Mucosa of descending colon (tissue), 3 donors: ENCODE measurements around the gene CPED1. TPM values are rescaled to one million over a fixed set of nuclear protein-coding genes. Genes with fewer than 3 reads are reported as not detected.
"Not testable (repeated sequence)": the region's sequence is repeated elsewhere in the genome, so short reads cannot be mapped to it uniquely, and the experiment has no call there.

Experiments
- ATAC-seq: fragments of 200-7000 bp; cut with Tn5 transposase; one replicate; pipeline ENCODE4 v1.9.1; 2020; ENCODE audit warnings: mild to moderate bottlenecking, moderate library complexity
- DNase-seq, 3 donors: peaks; one replicate each; pipeline ENCODE4 v3.0.0-alpha.2; 2020
- H3K36me3 ChIP-seq: fragments of 200-600 bp; one replicate; pipeline ENCODE4 v1.8.0; 2021; ENCODE audit warnings: low read depth, mild to moderate bottlenecking
- H3K4me1 ChIP-seq: fragments of 200-600 bp; one replicate; pipeline ENCODE4 v1.8.0; 2021; ENCODE audit warnings: low read depth, mild to moderate bottlenecking
- H3K4me3 ChIP-seq: fragments of 200-600 bp; one replicate; pipeline ENCODE4 v1.8.0; 2021; ENCODE audit warnings: mild to moderate bottlenecking
- H3K9me3 ChIP-seq: fragments of 200-600 bp; one replicate; pipeline ENCODE4 v1.8.0; 2021; ENCODE audit warnings: mild to moderate bottlenecking
- intact Hi-C, 2 donors: fragments of 100-400 bp; cut with DNase I in 1 of 2; cut with micrococcal nuclease in 1 of 2; formaldehyde crosslinking; loops; one replicate each; pipeline versions ENCODE4 v1.11.0 to v1.11.1; 2022; cut with DNase I, micrococcal nuclease
- total RNA-seq, 3 donors: library from RNA; stranded (reverse); fragmentation: NEBNext Ultra II Directional in 2 of 3; extraction: Animal tissue kit (Norgen Biotek cat#: 25700) in 2 of 3; gene quantifications; one replicate each; pipeline versions ENCODE4 v1.2.1 to v1.2.4, GENCODE V29; 2021 to 2023
- TF ChIP-seq, protein P1 (sequence below): fragments of 200-600 bp; IDR thresholded peaks from one replicate; pipeline ENCODE4 v1.8.0; 2022; ENCODE audit warnings: antibody characterized with exemption, mild to moderate bottlenecking
- donor health status: DM: no; HTN: no; CAD: no; lungs with moderate emphysema.
- donor health status: DM: no; HTN: no; CAD: no.
- donor health status: DM: no; HTN: yes; CAD: no.

CPED1 gene
- total RNA-seq, 3 donors from 2014 or later, result 6.5 to 67.7 (median 8.8) TPM

DNA sequence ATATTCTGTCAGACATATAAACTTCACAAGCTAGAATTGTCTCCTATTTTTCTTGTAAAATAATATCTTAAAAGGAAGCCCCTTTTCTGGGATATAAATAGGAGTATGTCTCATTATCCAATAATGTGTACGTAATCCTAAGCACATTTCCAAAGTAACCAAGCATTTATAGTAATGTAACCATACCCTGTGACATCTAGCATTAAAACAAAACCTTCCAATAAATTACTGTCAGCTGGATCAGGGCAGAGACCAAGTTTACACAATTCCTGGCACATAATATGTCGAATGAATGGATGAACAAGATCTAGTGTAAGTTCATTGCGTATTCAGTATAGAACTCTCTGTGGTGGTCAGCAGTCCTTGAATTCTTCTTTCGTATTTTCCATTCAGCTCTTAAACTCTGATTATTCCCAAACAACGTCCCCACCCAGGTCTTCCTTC is 14.3 kb downstream of the CPED1 start:
- H3K9me3 ChIP-seq, result no peaks in the 10 kb centered on the region
- TF ChIP-seq, protein P1, sequence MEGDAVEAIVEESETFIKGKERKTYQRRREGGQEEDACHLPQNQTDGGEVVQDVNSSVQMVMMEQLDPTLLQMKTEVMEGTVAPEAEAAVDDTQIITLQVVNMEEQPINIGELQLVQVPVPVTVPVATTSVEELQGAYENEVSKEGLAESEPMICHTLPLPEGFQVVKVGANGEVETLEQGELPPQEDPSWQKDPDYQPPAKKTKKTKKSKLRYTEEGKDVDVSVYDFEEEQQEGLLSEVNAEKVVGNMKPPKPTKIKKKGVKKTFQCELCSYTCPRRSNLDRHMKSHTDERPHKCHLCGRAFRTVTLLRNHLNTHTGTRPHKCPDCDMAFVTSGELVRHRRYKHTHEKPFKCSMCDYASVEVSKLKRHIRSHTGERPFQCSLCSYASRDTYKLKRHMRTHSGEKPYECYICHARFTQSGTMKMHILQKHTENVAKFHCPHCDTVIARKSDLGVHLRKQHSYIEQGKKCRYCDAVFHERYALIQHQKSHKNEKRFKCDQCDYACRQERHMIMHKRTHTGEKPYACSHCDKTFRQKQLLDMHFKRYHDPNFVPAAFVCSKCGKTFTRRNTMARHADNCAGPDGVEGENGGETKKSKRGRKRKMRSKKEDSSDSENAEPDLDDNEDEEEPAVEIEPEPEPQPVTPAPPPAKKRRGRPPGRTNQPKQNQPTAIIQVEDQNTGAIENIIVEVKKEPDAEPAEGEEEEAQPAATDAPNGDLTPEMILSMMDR, result no peak
- H3K4me3 ChIP-seq, result no peak overlapping the region
- H3K36me3 ChIP-seq, result no peaks in the 10 kb centered on the region
- H3K4me1 ChIP-seq, result no peaks in the 10 kb centered on the region
- intact Hi-C loops, result no loop called here
- DNase-seq (no peak), ATAC-seq (no peak)

DNA sequence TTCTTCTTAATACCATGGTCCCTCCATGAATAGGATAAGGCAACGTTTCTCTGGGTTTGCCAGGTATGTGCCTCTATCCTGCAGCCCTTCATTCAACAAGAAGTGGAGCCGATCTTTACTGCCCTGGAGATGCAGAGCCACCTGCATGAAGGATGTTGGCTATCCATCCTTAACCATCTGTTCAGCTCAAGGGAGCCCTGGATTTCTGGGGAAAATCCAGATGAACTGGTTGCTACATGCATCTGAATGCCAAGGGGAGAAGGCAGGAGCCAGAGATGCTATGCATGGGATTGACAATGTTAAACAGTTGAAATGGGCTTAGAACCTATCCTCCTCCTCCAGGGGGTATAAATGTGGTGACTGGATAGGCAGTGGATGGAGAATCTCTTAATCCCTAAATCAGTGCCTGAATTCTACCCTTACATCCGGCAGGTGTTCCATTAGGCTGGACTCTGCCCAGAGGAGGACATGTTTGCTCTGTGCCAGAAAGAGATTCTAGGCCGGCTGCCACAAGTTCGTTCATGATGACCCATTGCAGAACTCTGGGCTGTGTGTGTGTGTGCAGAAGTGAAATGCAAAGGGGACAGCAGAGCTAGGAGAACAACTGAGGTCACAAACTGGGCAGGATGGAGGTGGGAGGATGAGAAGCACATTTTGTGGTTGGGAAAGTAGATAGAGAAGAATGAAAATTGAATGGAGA is 15.6 kb downstream of the CPED1 start:
- no peaks in the 10 kb centered on the region for H3K36me3 ChIP-seq
- DNase-seq (peak in 1 of 3 donors; percentile 21), ATAC-seq (peak; percentile 67)
- TF ChIP-seq, protein P1, result no peak
- H3K9me3 ChIP-seq, result no peaks in the 10 kb centered on the region
- intact Hi-C loops, result no loop called here
- no peak overlapping the region for H3K4me3 ChIP-seq
- H3K4me1 ChIP-seq, result no peaks in the 10 kb centered on the region

DNA sequence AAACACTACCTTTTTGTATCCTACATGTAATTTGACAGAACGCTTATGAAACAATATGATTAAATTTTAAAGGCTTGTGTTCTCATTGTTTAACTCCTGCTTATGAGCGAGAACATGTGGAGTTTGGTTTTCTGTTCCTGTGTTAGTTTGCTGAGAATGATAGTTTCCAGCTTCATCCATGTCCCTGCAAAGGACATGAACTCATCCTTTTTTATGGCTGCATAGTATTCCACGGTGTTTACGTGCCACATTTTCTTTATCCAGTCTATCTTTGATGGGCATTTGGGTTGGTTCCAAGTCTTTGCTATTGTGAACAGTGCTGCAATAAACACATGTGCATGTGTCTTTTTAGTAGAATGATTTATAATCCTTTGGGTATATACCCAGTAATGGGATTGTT is 16.5 kb downstream of the CPED1 start:
- H3K4me3 ChIP-seq, H3K4me1 ChIP-seq, ATAC-seq, DNase-seq, intact Hi-C loops, H3K36me3 ChIP-seq, H3K9me3 ChIP-seq: not testable (repeated sequence)

DNA sequence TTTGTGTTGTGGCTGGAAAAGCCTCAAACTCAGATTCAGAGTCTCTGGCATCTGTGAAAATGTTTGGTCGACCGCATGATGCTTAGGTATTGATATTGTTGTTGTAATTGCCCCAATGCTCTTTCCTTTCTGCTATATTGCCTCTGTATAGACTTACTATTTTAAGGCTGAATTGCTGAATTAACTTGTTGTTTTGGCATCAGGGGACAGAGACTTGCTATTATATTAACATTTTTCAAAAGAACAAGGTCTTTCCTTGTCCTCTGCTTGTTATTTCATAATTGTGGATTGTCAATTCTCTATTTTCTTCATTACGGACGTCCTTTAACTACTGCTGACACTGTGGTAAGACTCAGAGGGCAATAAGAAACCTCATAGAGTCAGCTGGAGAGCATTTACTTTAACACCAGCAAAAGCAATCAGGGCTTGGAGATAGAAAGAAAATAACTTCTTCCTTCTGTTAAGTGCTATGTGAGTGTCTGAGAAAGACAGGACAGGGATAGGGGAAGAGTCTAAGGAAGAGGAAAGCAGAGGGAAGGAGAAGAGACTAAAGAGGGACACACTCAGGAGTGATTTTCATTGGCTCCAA is 17.6 kb downstream of the CPED1 start:
- intact Hi-C loops, result no loop called here
- ATAC-seq (no peak), DNase-seq (no peak)
- Histone ChIP-seq H3K36me3 (no peaks in the 10 kb centered on the region), H3K4me1 (no peaks in the 10 kb centered on the region), H3K9me3 (no peaks in the 10 kb centered on the region), H3K4me3 (no peak overlapping the region)
- TF ChIP-seq, protein P1, result no peak

DNA sequence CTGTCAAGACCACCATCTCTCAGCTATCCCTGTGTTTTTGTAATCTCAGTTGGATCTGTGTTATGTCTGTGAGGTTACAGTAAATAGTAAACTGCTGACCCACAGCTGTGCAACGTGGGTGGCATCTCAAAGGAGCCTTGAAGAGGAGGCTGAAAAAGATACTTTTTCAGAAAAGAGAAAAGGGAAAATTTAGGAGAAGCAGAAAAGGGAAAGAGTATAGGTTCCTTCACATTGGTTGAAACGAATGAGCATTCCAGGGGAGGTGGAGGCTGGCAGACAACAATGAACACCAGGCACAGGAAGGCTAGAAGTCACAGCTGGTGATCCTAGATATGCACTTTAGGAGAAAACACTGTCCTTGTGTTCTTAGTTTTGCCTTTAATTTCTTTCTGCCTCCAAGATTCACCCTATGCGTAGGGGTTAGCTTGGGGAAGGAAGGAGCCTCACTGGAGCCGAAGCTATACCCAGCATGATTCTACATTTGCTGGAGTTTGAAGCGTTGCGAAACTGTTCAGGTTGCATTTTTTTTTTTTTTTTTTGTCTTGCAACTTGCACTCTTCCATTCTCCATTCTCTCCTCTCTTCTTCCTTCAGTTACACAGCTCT is 18.3 kb downstream of the CPED1 start:
- no peaks in the 10 kb centered on the region for H3K9me3 ChIP-seq
- H3K36me3 ChIP-seq, result no peaks in the 10 kb centered on the region
- ATAC-seq (no peak), DNase-seq (no peak)
- H3K4me1 ChIP-seq, result no peaks in the 10 kb centered on the region
- intact Hi-C loops, result no loop called here
- H3K4me3 ChIP-seq, result no peak overlapping the region
- TF ChIP-seq, protein P1, result no peak

DNA sequence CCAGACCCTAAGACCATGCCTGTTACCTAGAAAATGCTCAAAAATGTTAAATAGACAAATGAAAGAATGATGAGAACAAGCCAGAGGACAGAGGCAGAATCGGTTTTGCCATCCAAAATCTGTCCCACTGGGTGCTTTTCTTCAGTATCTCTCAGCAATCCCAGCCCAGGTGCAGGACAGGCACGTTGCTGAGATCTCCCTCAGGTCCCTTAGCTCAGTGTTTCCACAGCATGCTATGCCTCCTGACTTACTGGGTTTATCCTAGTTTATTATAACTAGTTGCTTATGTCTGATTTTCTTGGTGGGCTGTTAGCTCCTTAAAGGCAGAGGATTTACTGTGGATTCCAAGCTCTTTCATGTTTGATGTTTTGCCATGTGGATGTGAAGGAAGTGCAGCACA is 20.3 kb downstream of the CPED1 start:
- H3K4me1 ChIP-seq, result no peaks in the 10 kb centered on the region
- no peaks in the 10 kb centered on the region for H3K9me3 ChIP-seq
- TF ChIP-seq, protein P1, result no peak
- no peaks in the 10 kb centered on the region for H3K36me3 ChIP-seq
- DNase-seq (no peak), ATAC-seq (no peak)
- intact Hi-C loops, result no loop called here
- H3K4me3 ChIP-seq, result no peak overlapping the region
